ENCODE measurements around the gene FAM20A.

DNA sequence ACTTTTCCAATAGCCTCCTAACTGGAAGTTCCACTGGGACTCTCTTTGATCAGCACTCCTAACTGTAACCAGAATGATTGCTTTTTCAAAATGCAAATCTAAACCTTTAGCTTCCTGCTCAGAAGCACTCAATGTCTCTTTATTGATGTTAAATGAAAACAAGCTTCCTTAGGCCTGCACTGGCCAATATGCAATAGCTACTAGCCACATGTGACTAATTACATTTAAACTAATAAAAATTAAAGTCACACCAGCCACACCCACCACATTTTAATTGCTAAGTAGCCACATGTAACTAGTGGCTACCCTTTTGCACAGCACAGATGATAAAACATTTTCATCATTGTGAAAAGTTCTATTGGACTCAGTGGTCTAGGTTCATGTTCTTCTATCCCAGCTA is 31.8 kb downstream of the FAM20A start:
- no peak for TF ChIP-seq CTCF (IDR thresholded peaks at IDR 0.05)
- TF ChIP-seq POLR2A (IDR thresholded peaks at IDR 0.05), result no peak
- TF ChIP-seq POLR2AphosphoS5 (IDR thresholded peaks at IDR 0.05), result no peak
